H1 (cell line): ENCODE data around the gene PAK5. TPM values are rescaled to one million over a fixed set of nuclear protein-coding genes. Genes with fewer than 3 reads are reported as not detected.

Experiments used
- CTCF ChIA-PET: fragments of 300-600 bp; sonication (Branson Sonifier 250); formaldehyde crosslinking; loops from one replicate; lab custom pipeline; 2021; ENCODE audit not compliant: partially characterized antibody; lab: Charles Lee
- POLR2A ChIA-PET: fragments of 300-600 bp; sonication (Branson Sonifier 250); formaldehyde crosslinking; loops from one replicate; lab custom pipeline; 2021; ENCODE audit warnings: inconsistent platforms; ENCODE audit not compliant: partially characterized antibody; lab: Charles Lee
- DNase-seq, 2 experiments: peaks; one replicate each; pipeline versions ENCODE4 v3.0.0 to v3.0.0-alpha.2; 2010 to 2022; ENCODE audit warnings: low spot score in 2 of 2, low read depth in 1 of 2, mixed read lengths in 1 of 2
- FAIRE-seq: peaks from 2 replicates; lab custom pipeline; 2011; peaks lifted over from hg19 to GRCh38; lab: Jason Lieb, UNC
- H2AFZ ChIP-seq: 2 replicates; pipeline ENCODE4 v1.8.1; 2012; ENCODE audit warnings: low read length, inconsistent platforms
- H2AK5ac ChIP-seq: 2 replicates; pipeline ENCODE4 v1.6.1; 2013; ENCODE audit warnings: low read depth, low read length
- H2BK120ac ChIP-seq: replicated peaks from 2 replicates; pipeline ENCODE3; 2013; ENCODE audit warnings: low read depth, low read length, inconsistent platforms
- H2BK12ac ChIP-seq: 2 replicates; pipeline ENCODE4 v1.6.1; 2013; ENCODE audit warnings: low read depth, low read length
- H2BK15ac ChIP-seq: 2 replicates; pipeline ENCODE4 v1.6.1; 2013; ENCODE audit warnings: low read length
- H2BK20ac ChIP-seq: 2 replicates; pipeline ENCODE4 v1.6.1; 2013; ENCODE audit warnings: low read length
- H2BK5ac ChIP-seq: 2 replicates; pipeline ENCODE4 v1.6.1; 2013; ENCODE audit warnings: low read depth, low read length
- H3K14ac ChIP-seq: 2 replicates; pipeline ENCODE4 v1.6.1; 2013; ENCODE audit warnings: inconsistent platforms; ENCODE audit not compliant: insufficient read length
- H3K18ac ChIP-seq: 2 replicates; pipeline ENCODE4 v1.6.1; 2013; ENCODE audit warnings: low read length; ENCODE audit errors: extremely low read depth
- H3K23ac ChIP-seq: 2 replicates; pipeline ENCODE4 v1.6.1; 2013; ENCODE audit warnings: inconsistent platforms; ENCODE audit not compliant: insufficient read length
- H3K23me2 ChIP-seq: 2 replicates; pipeline ENCODE4 v1.6.1; 2013; ENCODE audit warnings: low read depth, low read length
- H3K27ac ChIP-seq: 2 replicates; pipeline ENCODE4 v1.6.1; 2011; ENCODE audit warnings: low read depth, low read length, inconsistent platforms
- H3K27me3 ChIP-seq, 4 experiments: replicated peaks in 1 of 4; 1 replicate in 1 of 4; 2 replicates in 3 of 4; pipeline versions ENCODE4 v1.6.1 to v1.8.1; 2011 to 2013; ENCODE audit warnings: low read length in 3 of 4, mild to moderate bottlenecking in 3 of 4, inconsistent platforms in 2 of 4, mixed read lengths in 2 of 4, moderate library complexity in 1 of 4; ENCODE audit not compliant: control insufficient read depth in 3 of 4, insufficient read depth in 3 of 4; ENCODE audit errors: extremely low read depth in 1 of 4
- H3K36me3 ChIP-seq, 4 experiments: 2 replicates each; pipeline versions ENCODE4 v1.6.1 to v1.8.1; 2011 to 2013; ENCODE audit warnings: mild to moderate bottlenecking in 4 of 4, low read length in 3 of 4, moderate library complexity in 2 of 4, control low read depth in 1 of 4, inconsistent platforms in 1 of 4; ENCODE audit not compliant: insufficient read depth in 4 of 4, control insufficient read depth in 2 of 4
- H3K4ac ChIP-seq: replicated peaks from 2 replicates; pipeline ENCODE3; 2013; ENCODE audit warnings: low read length, low read depth, mixed read lengths, inconsistent platforms; ENCODE audit not compliant: insufficient read length
- H3K4me1 ChIP-seq, 4 experiments: replicated peaks in 1 of 4; 1 replicate in 1 of 4; 2 replicates in 3 of 4; pipeline versions ENCODE4 v1.6.1 to v1.8.1; 2011 to 2013; ENCODE audit warnings: low read length in 3 of 4, inconsistent platforms in 2 of 4, mixed read lengths in 1 of 4; ENCODE audit not compliant: insufficient read depth in 4 of 4, control insufficient read depth in 3 of 4
- H3K4me2 ChIP-seq, 2 experiments: 2 replicates each; pipeline versions ENCODE4 v1.6.1 to v1.8.1; 2011 to 2013; ENCODE audit warnings: low read depth in 2 of 2, low read length in 2 of 2, control low read depth in 1 of 2, inconsistent platforms in 1 of 2, mild to moderate bottlenecking in 1 of 2; ENCODE audit not compliant: insufficient read depth in 1 of 2
- H3K4me3 ChIP-seq, 4 experiments: fragments of 200-600, 300-600 bp in 1 of 4; sonication (generic), shearing (Covaris generic), sonication (Bioruptor Twin) in 1 of 4; 2 replicates each; pipeline versions ENCODE4 v1.5.1 to v1.8.1; 2011 to 2016; ENCODE audit warnings: low read length in 4 of 4, low read depth in 3 of 4, control low read depth in 2 of 4, inconsistent platforms in 2 of 4, mild to moderate bottlenecking in 2 of 4, mixed read lengths in 1 of 4, moderate library complexity in 1 of 4; ENCODE audit not compliant: insufficient read depth in 2 of 4; ENCODE audit errors: extremely low read depth in 1 of 4
- H3K56ac ChIP-seq: replicated peaks from 2 replicates; pipeline ENCODE3; 2013; ENCODE audit warnings: low read depth, mild to moderate bottlenecking, mixed read lengths, low read length, inconsistent platforms; ENCODE audit not compliant: insufficient read length
- H3K79me1 ChIP-seq: 2 replicates; pipeline ENCODE4 v1.6.1; 2013; ENCODE audit warnings: low read depth, low read length, control low read depth
- H3K79me2 ChIP-seq, 2 experiments: 2 replicates each; pipeline versions ENCODE4 v1.6.1 to v1.8.1; 2012 to 2013; ENCODE audit warnings: low read length in 2 of 2, mild to moderate bottlenecking in 2 of 2, inconsistent platforms in 1 of 2; ENCODE audit not compliant: insufficient read depth in 2 of 2, control insufficient read depth in 1 of 2
- H3K9ac ChIP-seq, 4 experiments: replicated peaks in 1 of 4; 1 replicate in 1 of 4; 2 replicates in 3 of 4; pipeline versions ENCODE4 v1.6.1 to v1.8.1; 2011 to 2013; ENCODE audit warnings: low read depth in 3 of 4, low read length in 3 of 4, control low read depth in 2 of 4, mild to moderate bottlenecking in 2 of 4, moderate library complexity in 2 of 4, inconsistent platforms in 1 of 4; ENCODE audit errors: extremely low read depth in 1 of 4
- H3K9me3 ChIP-seq, 2 experiments: 2 replicates each; pipeline versions ENCODE4 v1.6.1 to v1.8.1; 2012 to 2013; ENCODE audit warnings: mild to moderate bottlenecking in 2 of 2, moderate library complexity in 2 of 2, control low read depth in 1 of 2, inconsistent platforms in 1 of 2, low read depth in 1 of 2, low read length in 1 of 2, mixed read lengths in 1 of 2; ENCODE audit not compliant: insufficient read depth in 2 of 2
- H4K20me1 ChIP-seq, 2 experiments: replicated peaks in 1 of 2; 2 replicates each; pipeline versions ENCODE3 to v1.8.1; 2011 to 2013; ENCODE audit warnings: inconsistent platforms in 2 of 2, low read length in 2 of 2, mild to moderate bottlenecking in 1 of 2; ENCODE audit not compliant: insufficient read depth in 2 of 2, control insufficient read depth in 1 of 2
- H4K5ac ChIP-seq: 2 replicates; pipeline ENCODE4 v1.6.1; 2013; ENCODE audit warnings: low read length, low read depth, mixed read lengths, inconsistent platforms; ENCODE audit not compliant: insufficient read length
- H4K8ac ChIP-seq: 2 replicates; pipeline ENCODE4 v1.8.0; 2013; ENCODE audit warnings: mild to moderate bottlenecking, moderate library complexity, low read length, inconsistent platforms; ENCODE audit not compliant: insufficient read depth; ENCODE audit errors: extremely low read depth
- H4K91ac ChIP-seq: replicated peaks from 2 replicates; pipeline ENCODE3; 2013; ENCODE audit warnings: low read length, mixed read lengths, inconsistent platforms; ENCODE audit not compliant: insufficient read length
- BCL11A ChIP-seq, 2 experiments: IDR thresholded peaks; one replicate each; pipeline ENCODE4 v1.6.1; 2011; ENCODE audit warnings: low read depth in 2 of 2, low read length in 2 of 2, mild to moderate bottlenecking in 2 of 2
- CBX8 ChIP-seq: fragments of 300-800, 300-1000 bp; sonication (generic); IDR thresholded peaks from 2 replicates; pipeline ENCODE4 v1.7.1; 2016; ENCODE audit warnings: low read depth, low read length, borderline replicate concordance
- EGR1 ChIP-seq: IDR thresholded peaks from 2 replicates; pipeline ENCODE4 v1.6.1; 2011; ENCODE audit warnings: low read depth, low read length, borderline replicate concordance
- EZH2 ChIP-seq: fragments of 200-600 bp; sonication (generic); IDR thresholded peaks from 2 replicates; pipeline ENCODE4 v1.7.1; 2012; ENCODE audit warnings: low read depth, mild to moderate bottlenecking, moderate library complexity, low read length, inconsistent platforms; ENCODE audit not compliant: severe bottlenecking
- KDM5A ChIP-seq: fragments of 200-600 bp; IDR thresholded peaks from 2 replicates; pipeline ENCODE4 v1.7.1; 2012; ENCODE audit warnings: mild to moderate bottlenecking, low read length, inconsistent platforms, mixed read lengths
- SAP30 ChIP-seq: fragments of 300-600 bp; sonication (generic); IDR thresholded peaks from 2 replicates; pipeline ENCODE4 v1.7.1; 2012; ENCODE audit warnings: low read length, moderate library complexity, mild to moderate bottlenecking, inconsistent platforms; ENCODE audit not compliant: insufficient read depth, insufficient replicate concordance
- SIRT6 ChIP-seq: IDR thresholded peaks from one replicate; pipeline ENCODE4 v1.7.1; 2012; ENCODE audit warnings: low read length, inconsistent platforms
- SIX5 ChIP-seq: IDR thresholded peaks from 2 replicates; pipeline ENCODE4 v1.6.1; 2011; ENCODE audit warnings: mild to moderate bottlenecking, low read depth, low read length
- SP1 ChIP-seq: IDR thresholded peaks from 2 replicates; pipeline ENCODE4 v1.6.1; 2011; ENCODE audit warnings: low read depth, low read length
- SP2 ChIP-seq: IDR thresholded peaks from 2 replicates; pipeline ENCODE4 v1.6.1; 2012; ENCODE audit warnings: mild to moderate bottlenecking, low read length, inconsistent platforms
- YY1 ChIP-seq: IDR thresholded peaks from 2 replicates; pipeline ENCODE4 v1.6.1; 2011; ENCODE audit warnings: low read depth, mild to moderate bottlenecking, low read length
- WGBS, 2 experiments: shearing (Covaris generic) in 1 of 2; methylation state at CpG; one replicate each; pipeline versions ENCODE4 v1.1.6 to v1.1.7; 2013 to 2015; ENCODE audit warnings: low lambda C conversion rate in 2 of 2, mixed read lengths in 2 of 2, inconsistent platforms in 1 of 2, low coverage in 1 of 2, missing lambda C conversion rate in 1 of 2; ENCODE audit not compliant: insufficient replicate concordance in 2 of 2, insufficient coverage in 1 of 2, insufficient read length in 1 of 2; ENCODE audit errors: extremely low coverage in 1 of 2, missing lambda C conversion rate in 1 of 2; 5-methylcytosine and 5-hydroxymethylcytosine counted together
- polyA plus RNA-seq, 7 experiments: library from polyadenylated mRNA; depleted of rRNA in 3 of 7; stranded (reverse) in 5 of 7; unstranded in 2 of 7; fragments of >200 nt in 5 of 7; fragments of 200-250 nt in 2 of 7; gene quantifications; 1 replicate in 5 of 7; 2 replicates in 1 of 7; 4 replicates in 1 of 7; pipeline versions ENCODE4 v1.2.1 to v1.2.3, GENCODE V29; 2011 to 2013; ENCODE audit warnings: missing spikeins in 2 of 7, mixed read lengths in 2 of 7
- total RNA-seq: library from RNA; stranded (reverse); fragmentation: NEBNext Ultra II Directional; extraction: Animal tissue kit (Norgen Biotek cat#: 25700); gene quantifications from 2 replicates; pipeline ENCODE4 v1.2.1, GENCODE V29; 2021

Gene PAK5
- total and polyA plus RNA-seq, 2 of the 8 experiments (the other 6 are each of a cell fraction or from before 2014, with no cell fraction given): 0.54 to 0.80 TPM

GRCh38 chr20:9668381-9668780 lies 170.5 kb downstream of the PAK5 start:
- Histone ChIP-seq H4K8ac (no peak overlapping the region), H3K4me2 (no peak overlapping the region), H3K27me3 (no peaks in the 10 kb centered on the region), H4K5ac (no peak overlapping the region), H3K36me3 (no peaks in the 10 kb centered on the region), H2BK5ac (no peak overlapping the region), H3K79me2 (no peaks in the 10 kb centered on the region), H3K56ac (no peak overlapping the region), H2BK120ac (no peak overlapping the region), H3K79me1 (no peaks in the 10 kb centered on the region), H3K4me1 (peaks cover 0 to 3% (median 1%) of the 10 kb centered on the region in 4 experiments; a peak in 1 of 7 replicates), H3K4me3 (no peak overlapping the region), H3K4ac (no peak overlapping the region), H3K9ac (no peak overlapping the region), H2BK15ac (no peak overlapping the region), H3K27ac (no peak overlapping the region), H2BK20ac (no peak overlapping the region), H4K91ac (no peak overlapping the region), H3K14ac (no peak overlapping the region), H2BK12ac (no peak overlapping the region), H3K9me3 (no peaks in the 10 kb centered on the region), H3K23me2 (no peaks in the 10 kb centered on the region), H2AFZ (no peak overlapping the region), H2AK5ac (no peak overlapping the region), H3K23ac (no peak overlapping the region), H3K18ac (no peak overlapping the region), H4K20me1 (no peaks in the 10 kb centered on the region)
- no peak for TF ChIP-seq BCL11A (IDR thresholded peaks at IDR 0.05; ENCODE audit: low read depth in 2 of 2, low read length in 2 of 2)
- TF ChIP-seq YY1: no peak
- no peak for TF ChIP-seq SP2
- TF ChIP-seq SIRT6: no peak
- no peak for TF ChIP-seq KDM5A
- TF ChIP-seq EGR1: no peak
- TF ChIP-seq EZH2: no peak
- no peak for TF ChIP-seq SP1
- no peak for TF ChIP-seq SIX5
- no peak for TF ChIP-seq SAP30
- no peak for TF ChIP-seq CBX8
- DNase-seq (no peak), FAIRE-seq (no peak)
- 69% methylated on average over 4 of the region's 4 CpGs; no CpG with 5 or more reads in 1 of the 2 experiments for WGBS, 2 experiments
- POLR2A ChIA-PET: no interaction called here
- CTCF ChIA-PET: interaction anchor here (1.0 kb wide), 1 partner anchor 216 kb away, joined by 4 read pairs; no protein-coding TSS in a partner anchor
